GM18505 (cell line): ENCODE results near the gene SIT1.

ENCODE experiments used
- ATAC-seq: cut with Tn5 transposase; IDR thresholded peaks from one replicate; pipeline ENCODE4 v1.9.1; 2021; ENCODE audit not compliant: unreplicated experiment
- POLR2A ChIP-seq: IDR thresholded peaks from 4 replicates; pipeline ENCODE4 v1.6.1; 2011; ENCODE audit warnings: borderline replicate concordance; ENCODE audit not compliant: insufficient read depth, insufficient read length; ENCODE audit errors: extremely low read depth

The SIT1 gene

GRCh38 chr9:35688558-35689541 is 38.1 kb upstream of the SIT1 start:
- TF ChIP-seq POLR2A, result no peak
- no peak for ATAC-seq

- no peak for ATAC-seq
Measured at GRCh38 chr9:35687972-35688557, 37.3 kb upstream of the SIT1 start.

GRCh38 chr9:35687306-35687705 is 36.6 kb upstream of the SIT1 start:
- no peak for TF ChIP-seq POLR2A
- no peak for ATAC-seq

More at GRCh38 chr9:35687972-35688557, 37.3 kb upstream of the SIT1 start:
- no peak for TF ChIP-seq POLR2A

- no peak for TF ChIP-seq POLR2A
- ATAC-seq, result no peak
Measured at GRCh38 chr9:35686222-35687203, 35.8 kb upstream of the SIT1 start.

- no peak for TF ChIP-seq POLR2A
- no peak for ATAC-seq
Measured at GRCh38 chr9:35685506-35685905, 34.8 kb upstream of the SIT1 start.

- no peak for TF ChIP-seq POLR2A
- no peak for ATAC-seq
Measured at GRCh38 chr9:35684921-35685320, 34.2 kb upstream of the SIT1 start.

GRCh38 chr9:35683323-35683722 is 32.6 kb upstream of the SIT1 start:
- ATAC-seq, result no peak
- TF ChIP-seq POLR2A, result no peak

- no peak for TF ChIP-seq POLR2A
- no peak for ATAC-seq
Measured at GRCh38 chr9:35682520-35683315, 32.0 kb upstream of the SIT1 start.

- no peak for ATAC-seq
- no peak for TF ChIP-seq POLR2A
Measured at GRCh38 chr9:35682051-35682450, 31.3 kb upstream of the SIT1 start.

- no peak for TF ChIP-seq POLR2A
- ATAC-seq, result no peak
Measured at GRCh38 chr9:35681341-35682002, 30.7 kb upstream of the SIT1 start.

- TF ChIP-seq POLR2A, result no peak
- ATAC-seq, result no peak
Measured at GRCh38 chr9:35680331-35681105, 29.8 kb upstream of the SIT1 start.

- ATAC-seq, result no peak
- no peak for TF ChIP-seq POLR2A
Measured at GRCh38 chr9:35679766-35680330, 29.1 kb upstream of the SIT1 start.

- ATAC-seq, result no peak
- no peak for TF ChIP-seq POLR2A
Measured at GRCh38 chr9:35679091-35679490, 28.4 kb upstream of the SIT1 start.
